HEK293T (cell line): ENCODE data around the gene CHST7.

Source experiments
- CTCF ChIA-PET: fragments of 350-600 bp; formaldehyde crosslinking; extraction: SDS; loops from one replicate; lab custom pipeline; 2021; ENCODE audit warnings: antibody characterized with exemption, inconsistent platforms; lab: Yijun Ruan, JAX
- POLR2A ChIA-PET: fragments of 350-600 bp; formaldehyde crosslinking; extraction: SDS; loops from one replicate; lab custom pipeline; 2020; ENCODE audit warnings: antibody characterized with exemption, inconsistent platforms; lab: Yijun Ruan, JAX
- DNase-seq: peaks from one replicate; pipeline ENCODE4 v3.0.0; 2012; ENCODE audit warnings: mixed read lengths; ENCODE audit errors: extremely low spot score
- ARNT ChIP-seq: fragments of 450-650 bp; IDR thresholded peaks from 2 replicates; pipeline ENCODE4 v1.6.1; 2017; ENCODE audit warnings: mild to moderate bottlenecking
- BHLHE40 ChIP-seq: fragments of 450-650 bp; IDR thresholded peaks from 2 replicates; pipeline ENCODE4 v1.6.1; 2016; ENCODE audit warnings: mild to moderate bottlenecking, moderate library complexity, borderline replicate concordance
- CTBP1 ChIP-seq: fragments of 450-650 bp; IDR thresholded peaks from 2 replicates; pipeline ENCODE4 v1.6.1; 2016; ENCODE audit warnings: borderline replicate concordance
- ELF4 ChIP-seq: fragments of 450-650 bp; IDR thresholded peaks from 2 replicates; pipeline ENCODE4 v1.6.1; 2017; ENCODE audit warnings: antibody characterized with exemption
- FOXA1 ChIP-seq: fragments of 450-650 bp; IDR thresholded peaks from 2 replicates; pipeline ENCODE4 v1.6.1; 2016; ENCODE audit warnings: mild to moderate bottlenecking
- FOXK2 ChIP-seq: fragments of 450-650 bp; IDR thresholded peaks from 2 replicates; pipeline ENCODE4 v1.6.1; 2016; ENCODE audit warnings: mild to moderate bottlenecking
- FOXM1 ChIP-seq: fragments of 450-650 bp; IDR thresholded peaks from 2 replicates; pipeline ENCODE4 v1.6.1; 2017; ENCODE audit warnings: mild to moderate bottlenecking, borderline replicate concordance
- HDGF ChIP-seq: fragments of 450-650 bp; IDR thresholded peaks from 2 replicates; pipeline ENCODE4 v1.6.1; 2017; ENCODE audit warnings: antibody characterized with exemption, borderline replicate concordance
- L3MBTL2 ChIP-seq: fragments of 450-650 bp; conservative IDR thresholded peaks from 2 replicates; pipeline ENCODE4 v1.6.1; 2016; ENCODE audit warnings: mild to moderate bottlenecking
- LEF1 ChIP-seq: fragments of 450-650 bp; IDR thresholded peaks from 2 replicates; pipeline ENCODE4 v1.6.1; 2017; ENCODE audit warnings: mild to moderate bottlenecking, borderline replicate concordance
- NFRKB ChIP-seq: fragments of 450-650 bp; IDR thresholded peaks from 2 replicates; pipeline ENCODE4 v1.6.1; 2016; ENCODE audit warnings: mild to moderate bottlenecking, moderate library complexity
- SP1 ChIP-seq: fragments of 450-650 bp; IDR thresholded peaks from 2 replicates; pipeline ENCODE4 v1.6.1; 2017
- SUZ12 ChIP-seq: fragments of 450-650 bp; IDR thresholded peaks from 2 replicates; pipeline ENCODE4 v1.6.1; 2016; ENCODE audit warnings: mild to moderate bottlenecking
- TARDBP ChIP-seq: fragments of 450-650 bp; IDR thresholded peaks from 2 replicates; pipeline ENCODE4 v1.6.1; 2016
- ZNF384 ChIP-seq: fragments of 450-650 bp; IDR thresholded peaks from 2 replicates; pipeline ENCODE4 v1.6.1; 2016
- TF ChIP-seq, protein P1 (sequence below): fragments of 450-650 bp; IDR thresholded peaks from 2 replicates; pipeline ENCODE4 v1.6.1; 2016

Gene CHST7

DNA sequence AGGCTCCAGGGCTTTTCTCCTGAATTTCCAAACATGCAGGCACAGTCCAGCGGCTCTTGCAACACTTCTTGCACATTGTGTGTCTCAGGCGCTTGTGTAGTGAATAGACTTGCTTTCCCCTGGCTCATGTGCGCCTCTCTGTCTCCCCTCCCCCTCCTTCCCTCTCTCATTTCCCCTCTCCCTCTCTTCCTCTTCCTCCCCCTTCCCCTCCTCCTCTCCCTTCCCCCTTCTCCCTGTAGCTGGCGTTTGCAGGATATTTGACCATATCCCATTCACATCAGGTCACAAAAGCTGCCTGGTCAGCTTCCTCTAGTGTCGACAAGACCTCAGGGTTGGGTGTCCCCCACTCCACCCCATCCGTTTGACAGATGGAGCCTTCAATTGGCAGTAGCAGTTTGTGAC lies 2.4 kb downstream of the CHST7 start:
- ChIA-PET CTCF (no interaction called here), POLR2A (no interaction called here)
- no peak for DNase-seq
- TF ChIP-seq ARNT (no peak), CTBP1 (no peak), FOXK2 (no peak), TARDBP (no peak)

DNA sequence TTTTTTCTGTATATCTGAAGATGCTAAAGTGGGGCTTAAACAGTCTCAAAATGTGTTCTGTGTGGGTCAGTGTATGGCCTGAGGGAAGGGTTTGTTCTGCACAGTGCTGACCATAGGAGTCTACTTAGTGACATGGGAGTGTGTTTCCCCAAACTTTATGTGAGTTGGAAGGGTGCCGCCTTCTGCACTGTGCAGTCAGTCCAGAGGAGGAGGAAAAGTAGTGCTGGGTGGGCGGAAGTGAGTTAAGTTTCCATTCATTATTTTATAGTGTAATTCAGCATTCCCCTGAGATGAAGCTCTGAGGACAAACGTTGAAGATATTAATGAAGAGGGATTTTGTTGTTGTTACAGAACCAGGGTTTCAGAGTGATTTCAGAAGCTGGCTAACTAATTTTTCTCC lies 2.9 kb downstream of the CHST7 start:
- POLR2A ChIA-PET, result no interaction called here
- CTCF ChIA-PET, result interaction anchor here (0.7 kb wide), 1 partner anchor 561 kb away, joined by 3 read pairs; no protein-coding TSS in a partner anchor

DNA sequence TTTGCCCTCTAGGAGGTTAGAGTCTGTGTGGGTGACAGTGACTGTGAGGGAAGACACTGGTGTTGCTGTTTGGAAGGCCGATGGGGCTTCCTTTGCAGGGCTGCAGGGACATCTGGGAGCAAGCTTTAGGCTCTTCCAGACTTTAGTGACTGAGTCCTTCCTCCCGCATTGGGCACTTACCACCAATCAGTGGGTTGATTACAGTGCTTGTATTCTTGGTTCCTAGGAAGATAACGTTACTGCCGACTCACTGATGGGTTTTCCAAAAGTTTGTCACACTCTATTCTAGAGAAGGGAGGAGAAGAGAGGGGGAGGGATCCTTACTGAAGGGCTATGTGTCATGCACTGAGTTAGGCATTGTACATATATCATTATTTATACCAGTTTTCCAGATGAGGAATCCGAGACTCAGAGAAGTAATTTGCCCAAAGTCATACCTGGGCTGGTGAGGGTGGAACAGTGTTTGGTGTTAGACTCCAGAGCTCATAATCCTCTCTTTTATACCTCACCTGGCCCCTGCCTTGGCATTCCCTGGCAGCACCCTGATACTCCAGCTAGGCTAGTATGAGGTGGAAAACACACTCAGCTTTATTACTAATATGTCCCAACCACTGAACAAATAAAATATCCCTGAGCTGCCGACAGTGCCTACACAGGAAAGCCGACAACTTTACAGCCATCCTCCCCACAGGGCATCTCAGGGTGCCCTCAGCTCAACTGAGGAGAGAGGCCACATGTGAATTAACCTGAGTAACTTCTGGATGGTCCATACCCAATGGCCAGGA lies 3.8 kb downstream of the CHST7 start:
- no peak for DNase-seq
- POLR2A ChIA-PET, result no interaction called here
- CTCF ChIA-PET, result interaction anchor here (0.6 kb wide), 1 partner anchor 108 kb away, joined by 3 read pairs; no protein-coding TSS in a partner anchor

More for the DNA sequence above, 2.9 kb downstream of the CHST7 start:
- no peak for DNase-seq
- TF ChIP-seq BHLHE40, result no peak
- TF ChIP-seq FOXK2, result no peak
- TF ChIP-seq, protein P1, sequence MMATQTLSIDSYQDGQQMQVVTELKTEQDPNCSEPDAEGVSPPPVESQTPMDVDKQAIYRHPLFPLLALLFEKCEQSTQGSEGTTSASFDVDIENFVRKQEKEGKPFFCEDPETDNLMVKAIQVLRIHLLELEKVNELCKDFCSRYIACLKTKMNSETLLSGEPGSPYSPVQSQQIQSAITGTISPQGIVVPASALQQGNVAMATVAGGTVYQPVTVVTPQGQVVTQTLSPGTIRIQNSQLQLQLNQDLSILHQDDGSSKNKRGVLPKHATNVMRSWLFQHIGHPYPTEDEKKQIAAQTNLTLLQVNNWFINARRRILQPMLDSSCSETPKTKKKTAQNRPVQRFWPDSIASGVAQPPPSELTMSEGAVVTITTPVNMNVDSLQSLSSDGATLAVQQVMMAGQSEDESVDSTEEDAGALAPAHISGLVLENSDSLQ, result no peak
- TF ChIP-seq SUZ12, result no peak
- TF ChIP-seq ELF4, result no peak
- TF ChIP-seq ZNF384, result no peak
- TF ChIP-seq ARNT, result no peak
- no peak for TF ChIP-seq LEF1
- TF ChIP-seq CTBP1, result no peak
- TF ChIP-seq SP1, result no peak
- TF ChIP-seq HDGF, result no peak

DNA sequence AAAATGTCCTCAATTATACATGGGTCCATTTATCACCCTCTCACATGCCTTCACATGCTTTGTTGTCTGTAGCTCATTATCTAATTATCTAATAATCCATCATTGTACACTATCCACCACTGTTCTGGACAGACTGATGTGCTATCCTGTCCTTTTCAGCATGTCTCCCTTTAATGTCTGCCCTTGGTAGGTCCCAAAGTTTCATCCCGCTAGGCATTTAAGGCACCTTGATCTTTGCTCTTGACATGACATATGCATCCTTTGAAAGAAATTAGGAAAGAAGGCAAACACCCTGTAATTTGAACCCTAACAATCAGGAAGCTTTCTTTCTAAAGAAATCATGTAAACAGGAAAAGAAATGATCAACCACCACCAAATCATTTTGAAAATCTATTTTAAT lies 5.7 kb downstream of the CHST7 start:
- ChIA-PET CTCF (interaction anchor here (0.6 to 1.1 kb wide), 2 partner anchors 8 to 913 kb away, joined by 3 to 5 read pairs; no protein-coding TSS in a partner anchor), POLR2A (no interaction called here)

More for the DNA sequence above, 3.8 kb downstream of the CHST7 start:
- TF ChIP-seq SUZ12 (no peak), LEF1 (no peak)
- TF ChIP-seq, protein P1, result no peak

DNA sequence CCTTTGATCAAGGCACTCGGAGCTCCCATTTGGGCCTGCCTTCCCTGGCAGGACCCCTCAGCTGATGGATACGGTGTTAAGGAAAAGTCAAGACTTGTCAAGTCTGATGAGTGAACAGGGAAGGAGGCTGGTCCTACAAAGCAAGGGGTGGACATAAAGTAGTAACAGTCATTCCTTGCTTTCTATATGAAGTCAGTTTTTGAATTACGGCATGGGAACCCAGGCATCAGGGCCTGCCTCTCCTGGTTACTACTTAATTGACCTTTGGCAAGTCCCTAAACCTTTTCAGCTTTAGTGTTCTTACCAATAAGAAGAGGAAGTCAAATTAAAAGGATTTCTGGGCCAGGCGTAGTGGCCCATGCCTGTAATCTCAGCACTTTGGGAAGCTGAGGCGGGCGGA lies 7.0 kb downstream of the CHST7 start:
- ChIA-PET CTCF (no interaction called here), POLR2A (no interaction called here)
- TF ChIP-seq LEF1 (no peak), ZNF384 (no peak), NFRKB (no peak), TARDBP (no peak), ARNT (no peak), SUZ12 (no peak), FOXK2 (no peak), FOXM1 (no peak), FOXA1 (no peak), L3MBTL2 (no peak), BHLHE40 (no peak), ELF4 (no peak), HDGF (no peak), SP1 (no peak), CTBP1 (no peak)
- TF ChIP-seq, protein P1, result no peak
- DNase-seq, result no peak

More for the DNA sequence above, 5.7 kb downstream of the CHST7 start:
- no peak for DNase-seq
- TF ChIP-seq L3MBTL2 (no peak), SUZ12 (no peak), SP1 (no peak), NFRKB (no peak), ARNT (no peak), ZNF384 (no peak), LEF1 (no peak), CTBP1 (no peak), ELF4 (no peak), FOXM1 (no peak)
- TF ChIP-seq, protein P1, result no peak

DNA sequence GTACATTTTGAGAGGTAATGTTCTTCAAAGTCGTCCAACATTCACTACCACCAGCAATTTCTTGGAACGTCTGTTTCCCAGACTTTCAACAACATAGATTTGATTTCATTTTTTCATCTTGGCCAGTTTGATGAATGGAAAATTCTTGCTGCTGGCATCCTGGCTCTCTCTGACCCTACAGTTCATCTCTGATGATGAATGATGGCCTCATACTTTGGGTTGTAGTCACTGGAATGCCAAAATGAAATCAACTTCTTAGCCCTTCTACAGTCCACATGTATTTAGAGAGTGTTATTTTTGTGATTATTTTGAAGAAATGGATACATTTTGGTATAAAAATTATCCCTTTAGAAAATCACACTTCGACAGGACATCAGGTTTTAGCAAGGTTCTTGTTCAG lies 8.8 kb downstream of the CHST7 start:
- POLR2A ChIA-PET, result no interaction called here
- CTCF ChIA-PET, result no interaction called here
- DNase-seq, result no peak
- TF ChIP-seq SP1, result no peak
- no peak for TF ChIP-seq ELF4
- TF ChIP-seq FOXK2, result no peak
- no peak for TF ChIP-seq L3MBTL2
- no peak for TF ChIP-seq FOXM1
- no peak for TF ChIP-seq SUZ12
